Measurements from ENCODE around the gene KRT9.

- TF ChIP-seq CTCF (conservative IDR thresholded peaks at IDR 0.05; ENCODE audit: low read depth, low read length) (no peak), EZH2phosphoT487 (IDR thresholded peaks at IDR 0.05; ENCODE audit: borderline replicate concordance, low read length) (no peak)
These were observed 23.7 kb downstream of the KRT9 start for GRCh38 chr17:41547921-41548843.
